NCI-H128 (cell line): ENCODE results near the gene PPP1R3F.
"Not testable (repeated sequence)": the region's sequence is repeated elsewhere in the genome, so short reads cannot be mapped to it uniquely, and the experiment has no call there.

Experiments used
- DNase-seq: peaks from one replicate; lab custom pipeline; 2025; ENCODE audit not compliant: unreplicated experiment; lab: John Stamatoyannopoulos, UW

Gene PPP1R3F

GRCh38 chrX:49308604-49309269 lies 39.1 kb downstream of the PPP1R3F start:
- DNase-seq: no peak

- DNase-seq: no peak
Observed at GRCh38 chrX:49309401-49309981, 39.9 kb downstream of the PPP1R3F start.

GRCh38 chrX:49310371-49310770 lies 40.8 kb downstream of the PPP1R3F start:
- DNase-seq: no peak

GRCh38 chrX:49312176-49312575 lies 42.6 kb downstream of the PPP1R3F start:
- DNase-seq: no peak

GRCh38 chrX:49316085-49316484 lies 46.5 kb downstream of the PPP1R3F start:
- no peak for DNase-seq

- not testable (repeated sequence) for DNase-seq
Observed at GRCh38 chrX:49321737-49322136, 52.1 kb downstream of the PPP1R3F start, which contains the start of gene GAGE12J. Gene GAGE12J, plus strand, starts transcription at chrX:49322037. Its CDS starts 1,157 bp downstream, at chrX:49323194.

- not testable (repeated sequence) for DNase-seq
Observed at GRCh38 chrX:49322266-49322665, 52.7 kb downstream of the PPP1R3F start.

- not testable (repeated sequence) for DNase-seq
Observed at GRCh38 chrX:49323735-49324134, 54.1 kb downstream of the PPP1R3F start.

GRCh38 chrX:49330421-49330820 lies 60.8 kb downstream of the PPP1R3F start:
- not testable (repeated sequence) for DNase-seq

GRCh38 chrX:49331282-49331681 lies 61.7 kb downstream of the PPP1R3F start, which contains the start of gene GAGE13:
Gene GAGE13, plus strand, starts transcription at chrX:49331582. Its CDS starts 1,156 bp downstream, at chrX:49332738.
- not testable (repeated sequence) for DNase-seq

GRCh38 chrX:49331841-49332240 lies 62.2 kb downstream of the PPP1R3F start:
- not testable (repeated sequence) for DNase-seq
